Peyer's patch (tissue), 4 donors: ENCODE data around the gene IL13RA2. TPM values are rescaled to one million over a fixed set of nuclear protein-coding genes. Genes with fewer than 3 reads are reported as not detected.

Experiments used
- DNase-seq, 3 donors: peaks; one replicate each; pipeline ENCODE4 v3.0.0-alpha.2; 2017 to 2019
- H3K27ac ChIP-seq, 4 donors: fragments of 200-600 bp; sonication (generic); one replicate each; pipeline ENCODE4 v1.5.1; 2016 to 2019
- H3K27me3 ChIP-seq, 2 donors: fragments of 200-600 bp; sonication (generic); one replicate each; pipeline ENCODE4 v1.5.1; 2019
- H3K36me3 ChIP-seq, 3 donors: fragments of 200-600 bp; sonication (generic); one replicate each; pipeline ENCODE4 v1.5.1; 2016 to 2019
- H3K4me1 ChIP-seq, 4 donors: fragments of 200-600 bp; sonication (generic); one replicate each; pipeline ENCODE4 v1.5.1; 2016 to 2019
- H3K4me3 ChIP-seq, 4 donors: fragments of 200-600 bp; sonication (generic); 1 replicate in 3 of 4; 2 replicates in 1 of 4; pipeline ENCODE4 v1.5.1; 2016 to 2019; ENCODE audit warnings: mild to moderate bottlenecking in 1 of 4
- H3K9me3 ChIP-seq, 4 donors: fragments of 200-600 bp; sonication (generic); one replicate each; pipeline ENCODE4 v1.5.1; 2016 to 2019; ENCODE audit warnings: mild to moderate bottlenecking in 1 of 4
- POLR2A ChIP-seq, 2 donors: fragments of 450-650 bp; IDR thresholded peaks; one replicate each; pipeline ENCODE4 v1.5.1; 2017; ENCODE audit warnings: antibody characterized with exemption in 2 of 2, mild to moderate bottlenecking in 2 of 2, moderate library complexity in 2 of 2
- total RNA-seq, 4 donors: library from RNA; depleted of rRNA; stranded (reverse); fragments of >200 nt; gene quantifications; one replicate each; pipeline ENCODE4 v1.1.0, GENCODE V29; 2016
- TF ChIP-seq, protein P1 (sequence below), 6 experiments: fragments of 450-650 bp in 4 of 6; fragments of 200-600 bp in 2 of 6; sonication (generic) in 1 of 6; IDR thresholded peaks; one replicate each; pipeline ENCODE4 v1.5.1; 2017 to 2019; ENCODE audit warnings: antibody characterized with exemption in 6 of 6, mild to moderate bottlenecking in 3 of 6, moderate library complexity in 1 of 6

IL13RA2 gene
- total RNA-seq, 4 donors from 2014 or later = not detected

GRCh38 chrX:115021121-115021520 lies 3.7 kb upstream of the IL13RA2 start:
- H3K4me1 ChIP-seq = no peaks in the 10 kb centered on the region
- TF ChIP-seq POLR2A (IDR thresholded peaks at IDR 0.05) = no peak
- TF ChIP-seq, protein P1, sequence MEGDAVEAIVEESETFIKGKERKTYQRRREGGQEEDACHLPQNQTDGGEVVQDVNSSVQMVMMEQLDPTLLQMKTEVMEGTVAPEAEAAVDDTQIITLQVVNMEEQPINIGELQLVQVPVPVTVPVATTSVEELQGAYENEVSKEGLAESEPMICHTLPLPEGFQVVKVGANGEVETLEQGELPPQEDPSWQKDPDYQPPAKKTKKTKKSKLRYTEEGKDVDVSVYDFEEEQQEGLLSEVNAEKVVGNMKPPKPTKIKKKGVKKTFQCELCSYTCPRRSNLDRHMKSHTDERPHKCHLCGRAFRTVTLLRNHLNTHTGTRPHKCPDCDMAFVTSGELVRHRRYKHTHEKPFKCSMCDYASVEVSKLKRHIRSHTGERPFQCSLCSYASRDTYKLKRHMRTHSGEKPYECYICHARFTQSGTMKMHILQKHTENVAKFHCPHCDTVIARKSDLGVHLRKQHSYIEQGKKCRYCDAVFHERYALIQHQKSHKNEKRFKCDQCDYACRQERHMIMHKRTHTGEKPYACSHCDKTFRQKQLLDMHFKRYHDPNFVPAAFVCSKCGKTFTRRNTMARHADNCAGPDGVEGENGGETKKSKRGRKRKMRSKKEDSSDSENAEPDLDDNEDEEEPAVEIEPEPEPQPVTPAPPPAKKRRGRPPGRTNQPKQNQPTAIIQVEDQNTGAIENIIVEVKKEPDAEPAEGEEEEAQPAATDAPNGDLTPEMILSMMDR (IDR thresholded peaks at IDR 0.05) = no peak
- no peak for DNase-seq
- H3K4me3 ChIP-seq = no peak overlapping the region
- H3K36me3 ChIP-seq = no peaks in the 10 kb centered on the region
- no peak overlapping the region for H3K27ac ChIP-seq
- no peaks in the 10 kb centered on the region for H3K9me3 ChIP-seq
- H3K27me3 ChIP-seq = no peaks in the 10 kb centered on the region

DNA sequence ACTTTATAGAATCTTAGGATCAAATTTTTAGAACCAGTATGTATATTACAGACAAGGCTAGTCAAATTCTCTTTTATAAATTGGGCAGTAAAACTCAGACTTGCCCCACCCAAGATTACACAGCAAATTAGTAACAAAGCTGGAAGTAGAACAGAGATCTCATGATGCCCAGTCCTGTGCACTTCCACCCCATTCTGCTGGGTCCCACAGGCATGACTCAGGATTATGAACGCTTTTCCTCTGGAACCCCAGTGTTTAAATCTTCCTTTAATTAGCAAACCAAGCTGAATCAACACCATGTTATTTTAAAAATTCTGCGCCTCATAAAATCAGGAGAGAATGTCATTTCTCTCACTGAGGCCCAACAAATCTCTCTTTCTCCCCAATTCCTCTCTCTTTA lies 1.5 kb upstream of the IL13RA2 start:
- DNase-seq = no peak
- Histone ChIP-seq H3K36me3 (no peaks in the 10 kb centered on the region), H3K27me3 (no peaks in the 10 kb centered on the region), H3K9me3 (no peaks in the 10 kb centered on the region), H3K27ac (no peak overlapping the region), H3K4me3 (no peak overlapping the region), H3K4me1 (no peaks in the 10 kb centered on the region)
- TF ChIP-seq POLR2A (IDR thresholded peaks at IDR 0.05) = no peak
- TF ChIP-seq, protein P1 (IDR thresholded peaks at IDR 0.05) = no peak

DNA sequence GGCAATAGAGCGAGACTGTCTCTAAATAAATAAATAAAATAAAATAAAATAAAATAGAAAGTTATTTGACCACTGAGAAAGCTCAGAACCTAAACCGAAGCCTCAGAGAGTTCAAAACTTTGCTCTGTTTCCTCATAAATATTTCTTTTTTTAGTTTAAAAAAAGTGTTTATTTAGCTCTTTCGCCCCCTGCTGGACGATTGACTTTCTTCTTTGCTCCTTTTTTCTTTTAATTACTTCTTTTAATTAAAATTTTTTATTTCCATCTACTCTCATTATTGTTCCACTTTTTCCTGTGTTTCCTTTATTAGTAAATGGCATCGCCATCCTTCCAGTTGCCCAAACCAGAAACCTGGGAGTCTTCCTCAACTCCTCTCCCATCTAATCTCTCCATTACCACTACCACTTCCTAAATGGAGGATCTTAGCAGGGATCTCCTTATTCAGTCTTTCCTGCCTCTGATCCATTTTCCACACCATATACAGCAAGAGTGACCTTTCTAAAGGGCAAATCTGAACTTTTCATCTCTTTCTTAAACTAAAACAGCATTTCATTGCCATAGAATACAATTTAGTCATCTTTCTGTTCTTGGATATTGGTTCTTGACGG lies 728 bp upstream of the IL13RA2 start:
- no peaks in the 10 kb centered on the region for H3K9me3 ChIP-seq
- H3K4me1 ChIP-seq = no peaks in the 10 kb centered on the region
- H3K36me3 ChIP-seq = no peaks in the 10 kb centered on the region
- H3K27me3 ChIP-seq = no peaks in the 10 kb centered on the region
- TF ChIP-seq, protein P1 (IDR thresholded peaks at IDR 0.05) = peak in 1 of 6 experiments; percentile 19
- no peak for TF ChIP-seq POLR2A (IDR thresholded peaks at IDR 0.05)
- no peak for DNase-seq
- H3K27ac ChIP-seq = no peak overlapping the region
- H3K4me3 ChIP-seq = no peak overlapping the region

DNA sequence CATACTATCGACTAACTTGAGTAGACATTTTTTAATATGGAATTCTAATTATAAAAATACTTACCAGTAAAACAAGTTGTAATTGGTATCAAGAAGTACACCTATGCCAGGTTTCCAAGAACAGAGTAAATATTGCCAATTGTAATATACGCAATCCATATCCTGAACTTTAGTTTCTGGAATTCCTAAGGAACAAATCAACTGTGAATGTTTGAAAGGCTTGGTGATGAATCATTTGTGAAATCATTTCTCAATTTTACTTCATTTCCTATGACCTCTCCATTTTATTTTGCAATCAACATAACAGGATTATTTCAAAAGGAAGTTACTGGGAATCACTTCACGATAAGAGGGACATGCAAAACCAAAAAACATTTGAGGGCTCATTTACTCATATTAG lies 3.7 kb downstream of the IL13RA2 start:
- TF ChIP-seq, protein P1 (IDR thresholded peaks at IDR 0.05) = no peak
- no peak for TF ChIP-seq POLR2A (IDR thresholded peaks at IDR 0.05)
- Histone ChIP-seq H3K9me3 (no peaks in the 10 kb centered on the region), H3K4me1 (no peaks in the 10 kb centered on the region), H3K36me3 (no peaks in the 10 kb centered on the region), H3K27me3 (no peaks in the 10 kb centered on the region), H3K27ac (no peak overlapping the region), H3K4me3 (no peak overlapping the region)
- DNase-seq = no peak

DNA sequence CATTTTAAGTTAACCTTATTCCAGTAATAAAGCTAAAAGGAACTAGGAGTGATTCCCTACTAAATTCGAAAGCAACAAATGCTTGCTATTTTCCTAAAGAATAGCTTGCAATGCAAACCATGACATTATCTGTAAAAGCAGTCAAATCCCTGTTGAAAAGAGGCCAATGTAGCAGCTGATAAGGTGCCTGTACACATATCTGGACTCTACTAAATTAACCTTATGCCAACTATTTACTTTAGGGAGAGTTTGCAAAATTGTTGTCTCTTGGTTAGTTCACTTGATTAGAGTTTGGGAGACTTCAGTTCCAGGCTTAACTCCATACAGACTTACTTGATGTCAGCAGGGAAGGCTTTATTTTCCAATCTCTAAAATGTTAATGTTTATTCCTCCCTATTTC lies 6.0 kb downstream of the IL13RA2 start:
- H3K9me3 ChIP-seq = no peaks in the 10 kb centered on the region
- H3K36me3 ChIP-seq = no peaks in the 10 kb centered on the region
- DNase-seq = no peak
- H3K27ac ChIP-seq = no peak overlapping the region
- H3K27me3 ChIP-seq = no peaks in the 10 kb centered on the region
- no peak overlapping the region for H3K4me3 ChIP-seq
- TF ChIP-seq, protein P1 (IDR thresholded peaks at IDR 0.05) = no peak
- TF ChIP-seq POLR2A (IDR thresholded peaks at IDR 0.05) = no peak
- no peaks in the 10 kb centered on the region for H3K4me1 ChIP-seq

DNA sequence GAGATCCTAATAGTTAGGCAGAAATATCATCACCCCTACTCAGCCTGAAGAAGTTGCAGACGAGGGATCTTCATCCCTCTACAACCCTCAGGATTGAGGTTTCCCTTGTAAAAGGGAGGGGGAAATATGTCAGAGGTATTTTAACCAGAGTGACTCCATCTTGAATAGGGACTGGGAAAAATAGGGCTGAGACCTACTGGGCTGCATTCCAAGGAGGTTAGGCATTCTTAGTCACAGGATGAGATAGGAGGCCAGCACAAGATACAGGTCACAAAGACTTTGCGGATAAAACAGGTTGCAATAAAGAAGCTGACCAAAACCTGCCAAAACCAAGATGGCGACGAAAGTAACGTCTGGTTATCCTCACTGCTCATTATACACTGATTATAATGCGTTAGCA lies 17.5 kb downstream of the IL13RA2 start:
- no peak for DNase-seq
- no peak overlapping the region for H3K27ac ChIP-seq
- no peaks in the 10 kb centered on the region for H3K36me3 ChIP-seq
- H3K9me3 ChIP-seq = no peaks in the 10 kb centered on the region
- H3K4me3 ChIP-seq = no peak overlapping the region
- H3K27me3 ChIP-seq = no peaks in the 10 kb centered on the region
- TF ChIP-seq POLR2A (IDR thresholded peaks at IDR 0.05) = no peak
- TF ChIP-seq, protein P1 (IDR thresholded peaks at IDR 0.05) = no peak
- H3K4me1 ChIP-seq = no peaks in the 10 kb centered on the region
